Caco-2 (cell line): ENCODE measurements around the gene SMARCB1. TPM values are rescaled to one million over a fixed set of nuclear protein-coding genes. Genes with fewer than 3 reads are reported as not detected.

Experiments
- BruUV-seq: library from RNA; stranded (reverse); fragments of 400-500 nt; replicated peaks from 2 replicates; lab custom pipeline; 2021; lab: Mats Ljungman, UMichigan
- CTCF ChIA-PET: fragments of 300-600 bp; sonication (Branson Sonifier 250); formaldehyde crosslinking; loops from one replicate; lab custom pipeline; 2022; ENCODE audit warnings: antibody characterized with exemption; lab: Charles Lee
- POLR2A ChIA-PET: fragments of 300-600 bp; sonication (Branson Sonifier 250); formaldehyde crosslinking; loops from one replicate; lab custom pipeline; 2022; ENCODE audit warnings: antibody characterized with exemption; lab: Charles Lee
- DNase-seq, 2 experiments: peaks; one replicate each; pipeline versions ENCODE4 v3.0.0 to v3.0.0-alpha.2; 2020 to 2022
- H3K27me3 ChIP-seq: replicated peaks from 2 replicates; pipeline ENCODE4 v1.6.0; 2011; ENCODE audit warnings: low read length; ENCODE audit not compliant: control insufficient read depth, insufficient read depth
- H3K36me3 ChIP-seq: 2 replicates; pipeline ENCODE4 v1.5.1; 2011; ENCODE audit warnings: low read length; ENCODE audit not compliant: control insufficient read depth, insufficient read depth
- H3K4me1 ChIP-seq: fragments of 250-450 bp; sonication (Bioruptor Pico); 2 replicates; pipeline ENCODE4 v1.5.1; 2020; ENCODE audit warnings: mild to moderate bottlenecking
- H3K4me3 ChIP-seq: 2 replicates; pipeline ENCODE4 v1.5.1; 2011; ENCODE audit warnings: low read depth, mild to moderate bottlenecking, control low read depth, low read length
- H3K9me3 ChIP-seq: fragments of 250-450 bp; sonication (Bioruptor Pico); 2 replicates; pipeline ENCODE4 v1.5.1; 2020; ENCODE audit warnings: mild to moderate bottlenecking, moderate library complexity
- H3K27ac Mint-ChIP-seq: one replicate; pipeline ENCODE4 v1.8.0; 2022; ENCODE audit warnings: mixed read lengths; ENCODE audit not compliant: unreplicated experiment
- H3K27me3 Mint-ChIP-seq: one replicate; pipeline ENCODE4 v1.8.0; 2022; ENCODE audit warnings: mixed read lengths; ENCODE audit not compliant: insufficient read depth, unreplicated experiment
- H3K36me3 Mint-ChIP-seq: one replicate; pipeline ENCODE4 v1.8.0; 2022; ENCODE audit warnings: mild to moderate bottlenecking, mixed read lengths; ENCODE audit not compliant: insufficient read depth, unreplicated experiment
- H3K4me1 Mint-ChIP-seq: one replicate; pipeline ENCODE4 v1.8.0; 2022; ENCODE audit warnings: low read depth, mixed read lengths; ENCODE audit not compliant: unreplicated experiment
- H3K4me3 Mint-ChIP-seq: one replicate; pipeline ENCODE4 v1.8.0; 2022; ENCODE audit warnings: mild to moderate bottlenecking, moderate library complexity, mixed read lengths; ENCODE audit not compliant: unreplicated experiment
- H3K9me3 Mint-ChIP-seq: one replicate; pipeline ENCODE4 v1.8.0; 2022; ENCODE audit warnings: mixed read lengths; ENCODE audit not compliant: unreplicated experiment
- CTCF ChIP-seq, 2 experiments: fragments of 200-600 bp in 1 of 2; IDR thresholded peaks; 1 replicate in 1 of 2; 2 replicates in 1 of 2; pipeline versions ENCODE4 v1.5.1 to v1.8.0; 2011 to 2022; ENCODE audit warnings: antibody characterized with exemption in 1 of 2, control low read depth in 1 of 2, inconsistent platforms in 1 of 2, low read depth in 1 of 2, low read length in 1 of 2, mild to moderate bottlenecking in 1 of 2, moderate library complexity in 1 of 2; ENCODE audit not compliant: insufficient read depth in 1 of 2, severe bottlenecking in 1 of 2, unreplicated experiment in 1 of 2
- intact Hi-C: fragments of 100-400 bp; cut with micrococcal nuclease; formaldehyde crosslinking; loops from one replicate; pipeline ENCODE4 v1.10.0; 2022; ENCODE audit not compliant: unreplicated experiment
- total RNA-seq: library from RNA; stranded (reverse); gene quantifications from 2 replicates; pipeline ENCODE4 v1.2.3, GENCODE V29; 2022

SMARCB1 gene
- total RNA-seq, 1 experiment from 2014 or later = 157 TPM

GRCh38 chr22:23744485-23744884 lies 42.3 kb upstream of the SMARCB1 start:
- no peak for DNase-seq
- H3K27me3 Mint-ChIP-seq = no peaks in the 10 kb centered on the region
- POLR2A ChIA-PET = interaction anchor here (0.6 to 0.7 kb wide), 2 partner anchors 9 to 150 kb away, joined by 3 to 5 read pairs; partner anchors contain the start of gene MIF

GRCh38 chr22:23745791-23746190 lies 41.0 kb upstream of the SMARCB1 start:
- Histone ChIP-seq H3K36me3 (no peaks in the 10 kb centered on the region), H3K27me3 (no peaks in the 10 kb centered on the region), H3K4me1 (no peaks in the 10 kb centered on the region), H3K9me3 (no peaks in the 10 kb centered on the region), H3K4me3 (no peak overlapping the region)
- no peak overlapping the region for H3K4me3 Mint-ChIP-seq
- CTCF ChIA-PET = interaction anchor here (0.5 kb wide), 1 partner anchor 23 kb away, joined by 3 read pairs; no protein-coding TSS in a partner anchor
- no peak for DNase-seq
- H3K36me3 Mint-ChIP-seq = peaks cover 6% of the 10 kb centered on the region
- peak overlapping the region; percentile 26 for H3K27ac Mint-ChIP-seq
- no peaks in the 10 kb centered on the region for H3K9me3 Mint-ChIP-seq
- no TSS peak for BruUV-seq
- TF ChIP-seq CTCF (IDR thresholded peaks at IDR 0.05; ENCODE audit: insufficient read depth in 1 of 2, low read depth in 1 of 2, low read length in 1 of 2, severe bottlenecking in 1 of 2, unreplicated experiment in 1 of 2) = no peak
- intact Hi-C loops = no loop called here
- H3K27me3 Mint-ChIP-seq = no peaks in the 10 kb centered on the region
- POLR2A ChIA-PET = no interaction called here
- H3K4me1 Mint-ChIP-seq = peaks cover 11% of the 10 kb centered on the region

More at GRCh38 chr22:23744485-23744884, 42.3 kb upstream of the SMARCB1 start:
- Histone ChIP-seq H3K36me3 (no peaks in the 10 kb centered on the region), H3K27me3 (no peaks in the 10 kb centered on the region), H3K4me1 (no peaks in the 10 kb centered on the region), H3K9me3 (no peaks in the 10 kb centered on the region), H3K4me3 (no peak overlapping the region)
- Mint-ChIP-seq H3K4me3 (no peak overlapping the region), H3K36me3 (peaks cover 6% of the 10 kb centered on the region), H3K4me1 (peaks cover 2% of the 10 kb centered on the region), H3K27ac (no peak overlapping the region), H3K9me3 (no peaks in the 10 kb centered on the region)
- intact Hi-C loops = no loop called here
- CTCF ChIA-PET = no interaction called here
- TF ChIP-seq CTCF (IDR thresholded peaks at IDR 0.05; ENCODE audit: insufficient read depth in 1 of 2, low read depth in 1 of 2, low read length in 1 of 2, severe bottlenecking in 1 of 2, unreplicated experiment in 1 of 2) = no peak
- no TSS peak for BruUV-seq

GRCh38 chr22:23749841-23750301 lies 36.9 kb upstream of the SMARCB1 start:
- Histone ChIP-seq H3K4me3 (peak overlapping the region; percentile 82), H3K9me3 (no peaks in the 10 kb centered on the region), H3K36me3 (no peaks in the 10 kb centered on the region), H3K4me1 (0 out of 2 replicates have a peak, but pooled peaks cover 3% of the 10 kb centered on the region), H3K27me3 (no peaks in the 10 kb centered on the region)
- no peaks in the 10 kb centered on the region for H3K9me3 Mint-ChIP-seq
- intact Hi-C loops = no loop called here
- POLR2A ChIA-PET = interaction anchor here (0.6 kb wide), 1 partner anchor 56 kb away, joined by 5 read pairs; no protein-coding TSS in a partner anchor
- H3K27me3 Mint-ChIP-seq = no peaks in the 10 kb centered on the region
- no peaks in the 10 kb centered on the region for H3K36me3 Mint-ChIP-seq
- H3K4me1 Mint-ChIP-seq = peaks cover 11% of the 10 kb centered on the region
- BruUV-seq = no TSS peak
- H3K27ac Mint-ChIP-seq = peak overlapping the region; percentile 17
- CTCF ChIA-PET = interaction anchor here (0.7 kb wide), 2 partner anchors 14 to 33 kb away, joined by 4 read pairs; no protein-coding TSS in a partner anchor
- H3K4me3 Mint-ChIP-seq = peak overlapping the region; percentile 89
- no peak for DNase-seq
- no peak for TF ChIP-seq CTCF (IDR thresholded peaks at IDR 0.05; ENCODE audit: insufficient read depth in 1 of 2, low read depth in 1 of 2, low read length in 1 of 2, severe bottlenecking in 1 of 2, unreplicated experiment in 1 of 2)
